HG03135 (cell line): Measurements from ENCODE around the gene CHMP3.
"Not testable (repeated sequence)": the region's sequence is repeated elsewhere in the genome, so short reads cannot be mapped to it uniquely, and the experiment has no call there.

Experiments used
- ATAC-seq: cut with Tn5 transposase; IDR thresholded peaks from one replicate; pipeline ENCODE4 v1.9.1; 2021; ENCODE audit warnings: mild to moderate bottlenecking, moderate library complexity; ENCODE audit not compliant: unreplicated experiment

The CHMP3 gene

DNA sequence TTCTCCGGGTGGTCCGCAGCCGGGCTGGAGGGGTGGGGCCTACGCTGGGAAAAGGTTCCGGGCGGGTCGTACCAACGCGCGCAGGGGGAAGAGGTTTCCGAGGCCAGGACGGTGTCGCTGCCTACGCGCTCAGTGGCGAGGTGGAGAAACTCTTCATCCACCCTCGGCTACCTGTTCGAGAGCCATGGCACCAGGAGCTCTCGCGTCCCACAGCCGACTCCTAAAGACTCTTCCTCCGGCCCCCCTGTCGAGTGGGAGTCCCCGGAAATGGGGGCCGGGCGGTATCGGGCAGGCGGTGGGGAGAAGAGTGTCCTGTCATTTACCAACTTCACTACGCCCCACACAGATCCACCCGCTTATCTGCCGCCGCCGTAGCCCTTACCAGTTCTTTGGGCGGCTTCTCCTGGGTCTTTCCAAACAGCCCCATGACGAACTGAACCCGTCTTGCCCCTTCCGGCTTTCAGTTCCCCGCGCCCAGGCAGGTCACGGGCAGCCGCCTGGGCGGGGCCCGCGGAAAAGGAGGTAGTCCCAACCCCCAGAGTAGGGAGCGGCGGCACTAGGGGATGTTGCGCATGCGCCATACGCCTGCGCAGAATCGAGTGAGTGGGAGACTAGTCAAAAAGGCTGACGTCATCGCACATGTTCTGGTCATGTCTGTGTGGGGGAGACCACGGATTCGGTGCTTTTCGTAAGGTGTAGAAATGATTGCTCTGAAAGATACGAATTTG is at the start of gene CHMP3:
Gene CHMP3, minus strand, starts transcription at position 522 of the 728 bp plus-strand sequence. Its CDS starts 95 bp downstream, at position 427.
- ATAC-seq: peak; percentile 90

DNA sequence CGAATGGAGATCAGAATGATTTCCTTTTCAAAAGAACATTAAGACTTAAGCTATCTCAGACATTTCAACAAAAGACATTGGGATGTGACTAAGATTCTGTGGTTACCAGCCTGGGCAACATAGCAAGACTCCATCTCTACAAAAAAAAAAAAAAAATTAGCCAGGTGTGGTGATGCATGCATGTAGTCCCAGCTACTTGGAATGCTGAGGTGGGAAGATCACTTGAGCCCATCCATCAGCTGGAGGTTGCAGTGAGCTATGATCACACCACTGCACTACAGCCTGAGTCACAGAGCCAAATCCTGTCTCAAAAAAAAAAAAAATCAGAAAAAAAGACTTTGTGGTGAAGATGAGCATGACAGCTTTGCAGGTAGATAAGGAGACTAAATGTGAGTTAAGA is 47.6 kb upstream of the CHMP3 start:
- no peak for ATAC-seq

DNA sequence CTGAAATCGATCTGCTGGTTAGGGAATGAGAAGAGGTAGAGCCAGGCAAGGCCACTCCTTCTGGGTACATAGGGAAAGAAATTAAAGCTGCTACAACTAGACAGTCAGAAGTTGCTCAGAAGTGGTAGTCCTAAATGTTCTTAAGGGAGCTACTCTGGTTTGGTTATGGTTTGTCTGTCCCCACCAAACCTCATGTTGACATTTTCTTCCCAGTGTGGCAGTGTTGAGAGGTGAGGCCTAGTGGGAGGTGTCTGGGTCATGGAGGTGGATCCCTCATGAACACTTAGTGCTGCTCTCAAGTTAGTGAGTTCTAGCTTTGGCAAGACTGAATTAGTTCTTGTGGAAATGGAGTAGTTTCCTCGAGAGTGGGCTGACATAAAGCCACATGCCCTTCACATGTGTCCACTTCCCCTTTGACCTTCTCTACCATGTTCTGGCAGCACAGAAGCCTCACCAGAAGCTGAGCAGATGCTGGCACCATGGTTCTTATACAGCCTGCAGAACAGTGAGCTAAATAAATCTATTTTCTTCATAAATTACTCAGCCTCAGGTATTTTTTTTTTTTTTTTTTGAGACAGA is 45.7 kb upstream of the CHMP3 start:
- no peak for ATAC-seq

DNA sequence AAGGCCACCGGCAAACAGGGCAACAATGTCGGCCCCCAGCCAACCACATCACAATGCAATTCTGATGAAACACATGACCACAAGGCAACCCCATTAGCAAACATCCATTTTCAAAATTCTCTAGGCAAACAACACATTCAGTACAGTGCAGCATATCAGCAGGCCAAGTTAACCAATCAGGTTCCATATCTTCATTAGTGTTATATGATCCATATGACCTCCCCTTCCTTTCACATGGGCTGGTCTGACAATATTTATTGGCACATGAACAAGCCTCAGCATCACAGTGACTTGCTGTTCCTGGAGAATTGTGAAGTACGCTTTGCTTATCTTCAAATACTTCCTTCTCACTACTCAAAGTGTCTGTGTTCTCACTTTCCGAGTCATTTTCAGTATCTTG is 40.7 kb upstream of the CHMP3 start:
- ATAC-seq: no peak

DNA sequence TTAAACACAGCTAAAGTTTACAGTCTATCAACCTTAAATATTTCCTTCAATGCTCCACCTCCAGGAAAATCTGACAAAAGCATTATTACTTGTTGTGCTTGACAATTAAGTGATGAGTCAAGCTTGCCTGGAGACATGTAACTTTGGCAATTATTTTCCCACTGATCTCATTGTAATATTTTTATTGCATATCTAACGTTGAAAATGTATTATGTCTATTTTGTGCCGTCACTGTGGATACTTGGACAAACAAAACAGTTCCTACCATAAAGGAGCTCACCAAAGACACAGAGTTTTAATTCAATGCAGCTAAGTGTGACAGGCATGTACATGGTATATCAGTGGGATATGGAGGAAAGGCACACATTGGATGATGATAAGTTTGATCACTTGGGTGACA is 35.7 kb upstream of the CHMP3 start:
- no peak for ATAC-seq

DNA sequence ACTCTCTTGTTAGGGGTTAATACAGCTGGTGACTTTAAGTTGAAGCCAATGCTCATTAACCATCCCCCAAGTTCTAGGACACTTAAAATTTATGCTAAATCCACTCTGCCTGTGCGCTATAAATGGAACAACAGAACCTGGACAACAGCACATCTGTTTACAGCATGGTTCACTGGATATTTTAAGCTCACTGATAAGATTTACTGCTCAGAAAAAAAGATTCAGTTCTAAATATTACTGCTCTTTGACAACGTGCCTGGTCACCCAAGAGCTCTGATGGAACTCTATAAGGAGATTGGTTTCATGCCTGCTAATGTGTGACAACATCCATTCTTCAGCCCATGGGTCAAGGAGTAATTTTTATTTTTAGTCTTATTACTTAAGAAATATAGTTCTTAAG is 32.9 kb upstream of the CHMP3 start:
- ATAC-seq: no peak

DNA sequence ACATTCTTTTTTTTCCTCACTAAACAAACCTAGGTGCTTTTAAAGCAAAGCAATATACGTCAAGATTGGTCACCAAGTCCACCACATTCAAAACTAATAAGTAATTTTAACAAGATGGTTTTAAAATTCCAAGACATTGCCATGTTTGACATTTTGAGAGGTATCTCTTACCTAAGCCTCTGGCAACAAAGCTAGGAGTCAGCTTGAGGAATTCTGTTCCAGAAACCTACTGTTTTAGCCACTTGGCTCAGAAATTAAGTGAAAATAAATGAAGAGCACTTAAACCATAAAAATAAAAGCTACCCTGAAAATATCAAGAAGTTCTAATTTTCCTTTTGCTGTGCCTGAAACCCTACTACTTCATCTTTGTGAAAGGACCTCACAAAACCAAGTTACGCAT is 30.0 kb upstream of the CHMP3 start:
- no peak for ATAC-seq

DNA sequence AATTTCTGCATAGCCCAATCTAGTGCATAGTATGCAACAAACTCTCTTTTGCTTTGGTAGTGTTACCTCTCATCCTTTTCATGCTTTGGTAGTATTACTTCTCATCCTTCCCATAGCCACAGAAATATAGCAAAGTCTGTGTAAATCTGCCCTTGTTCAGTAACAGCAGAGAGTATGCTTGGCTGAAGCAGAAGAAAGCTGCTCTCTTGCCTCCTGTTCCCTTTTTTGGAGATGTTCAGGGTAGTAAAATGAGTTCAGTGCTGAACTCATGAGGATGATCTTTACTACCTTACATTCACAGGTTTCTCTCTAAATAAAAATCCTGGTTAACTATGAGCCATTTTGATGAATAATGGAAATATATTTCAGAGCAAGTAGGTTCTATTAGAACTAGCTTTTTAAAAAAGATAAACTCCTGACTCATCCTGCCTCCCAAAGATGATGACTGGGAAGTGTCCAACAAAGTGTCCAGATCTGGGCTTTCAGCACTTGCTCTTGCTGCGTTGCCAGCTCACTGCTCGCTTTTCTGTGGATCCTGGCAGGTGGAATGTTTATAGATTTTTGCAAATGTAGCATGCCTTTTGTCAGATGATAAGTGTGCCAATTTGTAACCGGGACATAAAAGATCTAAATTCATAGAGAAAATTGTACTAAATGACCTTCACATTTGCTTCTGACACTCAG is 29.4 kb upstream of the CHMP3 start:
- no peak for ATAC-seq

DNA sequence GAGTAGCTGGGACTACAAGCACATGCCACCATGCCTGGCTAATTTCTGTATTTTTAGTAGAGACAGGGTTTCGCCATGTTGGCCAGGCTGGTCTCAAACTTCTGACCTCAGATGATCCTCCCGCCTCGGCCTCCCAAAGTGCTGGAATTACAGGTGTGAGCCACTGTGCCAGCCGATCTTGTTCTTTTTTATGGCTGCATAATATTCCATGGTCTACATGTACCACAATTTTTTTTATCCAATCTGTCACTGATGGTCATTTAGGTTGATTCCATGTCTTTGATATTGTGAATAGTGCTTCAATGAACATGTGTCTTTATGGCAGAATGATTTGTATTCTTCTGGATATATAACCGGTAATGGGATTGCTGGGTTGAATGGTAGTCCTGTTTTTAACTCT is 26.5 kb upstream of the CHMP3 start:
- ATAC-seq: not testable (repeated sequence)

DNA sequence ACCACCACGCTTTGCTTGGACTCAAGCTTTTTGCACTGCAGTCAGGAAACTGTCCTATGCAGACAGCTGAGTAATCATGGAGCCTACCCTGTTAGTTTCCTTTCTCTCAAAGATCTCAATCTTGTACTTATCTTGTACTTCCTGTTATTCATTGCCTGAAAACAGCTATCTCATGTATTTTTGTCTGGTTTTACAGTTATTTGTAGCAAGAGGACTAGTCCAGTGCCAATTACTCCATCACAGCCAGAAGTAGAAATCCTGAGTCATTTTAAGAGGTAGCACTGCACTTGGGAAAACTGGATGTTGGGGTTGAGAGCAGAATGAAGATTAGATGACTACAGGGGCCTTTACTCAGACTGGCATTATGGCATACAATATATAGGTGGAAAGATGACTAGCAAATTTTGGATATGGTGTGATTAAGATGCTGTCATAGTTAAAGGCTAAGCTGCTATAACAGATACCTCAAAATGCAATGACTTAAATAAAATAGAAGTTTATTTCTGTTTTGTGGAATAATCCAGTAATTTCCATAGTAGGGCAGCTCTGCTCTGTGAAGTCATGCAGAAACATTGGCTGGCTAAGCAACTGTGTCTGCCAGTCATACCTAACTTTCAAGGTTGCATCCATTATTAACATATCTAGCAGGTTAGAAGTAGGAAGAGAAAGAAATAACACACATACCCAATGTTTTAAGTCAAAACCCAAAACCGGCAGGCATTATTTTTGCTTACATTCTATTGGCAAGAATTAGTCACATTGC is 21.1 kb upstream of the CHMP3 start:
- no peak for ATAC-seq

DNA sequence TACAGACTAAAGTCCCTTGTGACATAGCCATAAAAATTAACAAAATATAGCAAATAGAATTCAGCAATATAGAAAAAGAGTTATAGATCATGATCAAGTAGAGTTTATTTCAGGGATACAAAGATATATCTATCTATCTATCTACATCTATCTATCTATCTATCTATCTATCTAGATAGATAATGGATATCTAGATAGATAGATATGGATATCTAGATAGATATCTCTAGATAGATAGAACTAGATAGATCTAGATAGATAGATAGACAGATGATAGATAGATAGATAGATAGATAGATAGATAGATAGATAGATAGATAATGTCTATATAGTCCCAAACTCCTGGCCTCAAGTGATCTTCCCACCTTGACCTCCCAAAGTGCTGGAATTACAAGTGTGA is 17.3 kb upstream of the CHMP3 start:
- no peak for ATAC-seq

DNA sequence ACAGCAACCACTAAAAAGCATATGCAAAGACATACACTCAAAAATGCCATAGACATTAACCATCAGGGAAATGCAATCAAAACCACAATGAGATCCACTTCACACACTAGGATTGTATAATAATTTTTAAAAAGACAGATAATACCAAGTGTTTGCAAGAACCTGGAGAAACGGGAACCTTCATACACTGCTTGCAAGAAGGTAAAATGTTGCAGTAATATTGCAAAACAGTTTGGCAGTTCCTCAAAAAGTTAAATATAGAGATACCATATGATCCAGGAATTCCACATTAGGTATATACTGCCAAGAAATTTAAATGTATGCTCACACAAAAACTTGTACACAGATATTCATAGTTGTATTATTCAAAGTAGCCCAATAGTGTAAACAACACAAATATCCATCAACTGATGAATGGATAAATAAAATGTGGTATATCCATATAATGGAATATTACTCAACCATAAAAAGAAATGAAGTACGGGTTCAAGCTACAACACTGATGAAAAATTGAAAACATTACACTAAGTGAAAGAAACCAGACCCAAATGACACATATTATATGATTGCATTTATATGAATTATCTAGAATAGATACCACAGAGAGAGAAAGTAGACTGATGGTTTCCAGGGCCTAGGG is 14.7 kb upstream of the CHMP3 start:
- ATAC-seq: no peak

DNA sequence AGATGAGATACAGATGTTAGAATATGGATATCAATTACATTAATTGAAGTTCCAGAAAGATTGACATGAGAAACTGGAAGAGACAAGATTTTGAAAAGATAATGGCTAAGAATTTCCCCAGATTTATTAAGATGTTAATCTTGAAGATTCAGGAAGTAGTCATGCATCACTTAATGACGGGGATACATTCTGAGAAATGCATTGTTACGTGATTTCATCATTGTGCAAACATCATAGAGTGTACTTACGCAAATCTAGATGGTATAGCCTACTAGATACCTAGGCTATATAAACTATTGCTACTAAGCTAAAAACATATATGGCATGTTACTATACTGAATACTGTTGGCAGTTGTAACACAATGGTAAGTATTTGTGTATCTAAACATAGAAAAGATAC is 6.8 kb upstream of the CHMP3 start:
- ATAC-seq: no peak

DNA sequence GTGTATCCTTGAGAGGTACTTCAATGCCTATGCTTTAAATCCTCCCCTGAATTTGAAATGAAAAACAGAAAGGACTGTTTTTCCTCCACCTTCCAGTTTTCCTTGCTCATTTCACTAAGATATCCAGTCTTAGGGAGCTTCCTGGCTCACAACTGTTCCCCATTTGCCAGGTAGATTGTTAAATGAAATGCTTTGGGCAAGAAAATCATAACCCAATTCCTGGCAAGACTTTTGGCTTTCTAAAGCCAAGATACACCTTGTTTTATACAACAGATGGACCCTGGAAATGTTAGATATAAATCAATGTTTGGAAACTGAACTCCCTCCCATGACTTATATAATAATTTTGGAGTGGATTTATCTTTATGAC is 3.6 kb upstream of the CHMP3 start:
- ATAC-seq: no peak

DNA sequence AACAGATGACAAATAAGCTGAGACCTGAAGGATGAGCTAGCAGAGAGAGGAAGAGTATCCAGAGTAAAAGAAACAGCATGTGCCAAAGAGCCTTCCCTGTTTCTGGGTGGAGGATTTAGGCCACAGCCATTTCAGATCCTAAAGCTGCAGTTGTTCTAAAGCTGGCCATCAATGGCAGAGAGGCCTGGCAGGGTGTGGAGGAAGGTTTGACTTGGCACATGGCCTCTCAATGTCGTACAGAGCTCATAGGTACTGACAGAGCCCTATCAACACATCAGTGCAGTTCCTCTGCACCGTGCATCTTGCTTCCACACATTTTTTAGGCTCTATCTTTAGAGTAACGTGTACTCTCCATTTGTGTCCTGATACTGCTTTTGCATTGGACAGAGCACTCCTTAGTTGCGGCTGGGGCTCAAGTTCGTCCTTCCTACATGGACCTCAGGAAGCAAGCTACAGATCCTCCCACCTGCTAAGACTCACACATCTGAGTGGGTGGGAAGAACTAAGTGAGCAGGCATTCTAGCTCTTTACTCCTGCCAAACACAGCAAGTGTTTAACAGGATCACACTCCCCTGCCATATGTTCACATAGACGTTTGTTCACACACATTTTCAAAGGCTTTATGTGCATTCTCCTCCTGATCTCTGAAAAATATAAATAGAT is 3.0 kb upstream of the CHMP3 start:
- ATAC-seq: no peak

DNA sequence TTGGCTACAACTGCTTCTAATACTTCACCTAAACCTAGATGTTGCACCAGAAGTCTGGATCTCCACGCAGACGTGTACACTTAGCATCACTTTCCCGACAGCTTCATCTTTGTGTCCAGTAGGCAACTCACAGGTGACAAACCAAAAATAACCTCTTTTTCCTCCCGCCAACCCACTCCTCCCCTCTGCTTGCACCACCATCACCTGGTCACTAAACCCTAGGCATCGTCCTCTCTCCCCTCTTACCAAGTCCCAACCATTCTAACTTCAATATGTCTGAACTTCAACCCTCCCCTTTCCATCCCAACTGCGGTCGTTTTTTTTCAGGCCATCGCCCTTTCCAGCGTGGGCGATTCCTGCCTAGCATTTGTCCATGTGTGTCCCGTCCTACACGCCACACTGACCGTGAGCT is 413 bp upstream of the CHMP3 start:
- ATAC-seq: no peak

DNA sequence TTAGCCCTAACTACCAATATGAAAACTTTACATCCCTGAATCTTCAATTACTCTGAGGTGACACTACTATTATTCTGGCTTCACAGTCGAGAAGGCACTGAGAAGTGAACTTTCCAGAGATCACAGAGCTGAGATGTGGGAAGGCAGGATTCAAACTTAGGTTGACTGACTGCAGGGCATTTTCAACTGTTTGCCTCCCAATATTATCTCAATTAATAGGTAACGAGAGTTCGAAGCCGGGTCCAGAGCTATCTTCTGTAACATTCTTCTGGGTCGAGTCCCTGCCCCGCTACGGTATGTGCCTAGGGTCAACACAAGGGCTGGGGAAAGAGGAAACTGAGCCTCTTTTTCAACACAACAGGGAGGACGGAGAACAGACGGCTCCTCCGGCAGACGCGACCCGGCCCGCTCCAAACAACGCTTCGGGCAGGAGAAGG is 740 bp downstream of the CHMP3 start:
- ATAC-seq: no peak

DNA sequence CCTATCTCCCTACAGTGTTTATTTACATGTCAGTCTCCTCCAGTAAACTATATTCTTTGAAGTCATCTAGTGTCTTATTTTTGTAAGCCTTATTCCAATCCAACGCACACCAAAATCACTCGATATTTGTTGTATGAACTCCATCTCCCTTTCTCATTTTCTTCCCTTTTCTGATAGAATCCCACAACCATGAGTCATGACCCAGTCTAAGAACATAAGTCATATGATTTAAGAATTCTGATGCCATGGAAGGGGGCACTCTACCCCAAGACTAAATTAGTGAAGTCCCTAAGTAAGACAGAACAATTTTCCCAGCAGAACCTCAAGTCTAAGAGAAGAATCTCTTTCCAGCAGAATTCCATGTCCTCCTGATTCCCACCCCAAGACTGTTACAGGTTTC is 5.4 kb downstream of the CHMP3 start:
- ATAC-seq: no peak

DNA sequence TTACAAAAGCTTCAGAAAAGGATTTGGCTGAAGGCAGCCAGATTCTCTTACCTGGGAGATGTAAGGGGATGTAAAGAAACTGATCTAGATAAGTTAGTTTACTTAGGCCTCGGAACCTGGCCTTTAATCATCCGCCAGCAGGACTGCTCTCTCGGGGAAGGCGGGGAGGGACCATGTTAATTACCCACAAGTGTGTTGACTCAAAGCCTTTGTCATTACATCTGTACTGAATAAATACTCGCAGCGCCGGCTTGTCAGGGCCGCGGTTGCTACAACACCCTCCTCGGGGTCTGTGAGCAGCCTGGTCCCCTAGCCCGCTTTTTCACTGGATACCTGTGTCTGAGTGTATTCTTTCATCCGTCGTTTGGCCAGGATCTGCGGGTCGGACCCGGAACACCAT is 6.7 kb downstream of the CHMP3 start:
- ATAC-seq: no peak

DNA sequence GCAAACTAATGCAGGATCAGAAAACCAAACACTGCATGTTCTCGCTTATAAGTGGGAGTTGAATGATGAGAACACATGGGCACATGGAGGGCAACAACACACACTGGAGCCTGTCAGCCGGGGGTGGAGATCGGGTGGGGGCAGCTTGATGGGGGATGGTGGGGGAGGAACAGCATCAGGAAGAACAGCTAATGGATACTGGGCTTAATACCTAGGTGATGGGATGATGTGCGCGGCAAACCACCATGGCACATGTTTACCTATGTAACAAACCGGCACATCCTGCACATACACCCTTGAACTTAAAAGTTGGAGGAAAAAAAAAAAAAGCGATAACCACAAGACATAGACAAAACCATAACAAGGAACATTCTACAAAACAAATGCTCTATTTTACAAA is 10.4 kb downstream of the CHMP3 start:
- ATAC-seq: no peak
